HG02642 (cell line): ENCODE data around the gene KMT5C.
"Not testable (repeated sequence)": the region's sequence is repeated elsewhere in the genome, so short reads cannot be mapped to it uniquely, and the experiment has no call there.

Source experiments
- ATAC-seq: cut with Tn5 transposase; IDR thresholded peaks from one replicate; pipeline ENCODE4 v1.9.1; 2021; ENCODE audit warnings: mild to moderate bottlenecking; ENCODE audit not compliant: unreplicated experiment, poor library complexity

Gene KMT5C

DNA sequence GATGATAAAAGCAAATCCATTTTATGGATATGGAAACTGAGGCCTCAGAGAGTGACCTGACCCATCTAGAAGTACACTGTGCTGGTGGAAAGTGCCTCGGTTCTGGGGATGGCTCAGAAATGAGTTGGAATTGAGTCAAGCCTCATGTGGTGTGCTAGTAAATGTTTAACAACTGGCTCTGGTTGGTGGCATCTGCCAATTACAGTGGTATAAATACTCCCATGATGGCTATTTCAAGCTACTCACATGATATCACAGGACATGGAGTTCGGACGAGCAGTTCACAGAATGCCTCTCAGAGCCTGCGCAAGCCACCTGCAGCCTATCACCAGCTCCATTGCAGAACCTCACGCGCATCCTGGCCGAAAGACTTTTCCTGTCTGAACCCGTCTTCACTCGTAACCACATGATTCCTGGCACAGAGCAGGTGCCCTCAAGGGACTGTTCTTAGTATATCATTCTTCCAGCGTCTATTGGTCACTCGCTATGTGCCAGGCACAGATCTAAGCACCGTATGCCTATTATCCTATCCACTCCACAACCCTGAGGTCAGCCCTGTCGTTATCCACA lies 23.6 kb upstream of the KMT5C start:
- no peak for ATAC-seq

GRCh38 chr19:55316646-55317045 lies 23.0 kb upstream of the KMT5C start:
- ATAC-seq = no peak

DNA sequence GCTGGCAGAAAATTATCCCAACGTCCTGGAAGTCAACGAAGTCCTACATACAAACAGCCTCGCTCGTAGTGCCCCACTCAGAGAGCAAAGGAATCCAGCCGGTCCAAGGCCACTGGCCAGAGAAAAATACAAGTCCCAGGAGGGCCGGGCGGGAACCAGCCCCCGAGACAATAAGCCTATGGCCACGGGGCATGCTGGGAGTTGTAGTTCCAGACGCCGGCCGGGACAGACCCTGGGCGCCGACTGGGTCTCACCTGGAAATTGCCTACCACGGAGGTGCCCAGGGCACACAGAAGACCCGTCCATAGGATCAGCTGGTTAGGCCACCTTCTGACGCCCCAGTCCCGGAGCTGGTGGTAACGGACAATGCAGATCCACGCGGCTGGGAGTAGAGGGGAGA lies 19.9 kb upstream of the KMT5C start:
- ATAC-seq = no peak

DNA sequence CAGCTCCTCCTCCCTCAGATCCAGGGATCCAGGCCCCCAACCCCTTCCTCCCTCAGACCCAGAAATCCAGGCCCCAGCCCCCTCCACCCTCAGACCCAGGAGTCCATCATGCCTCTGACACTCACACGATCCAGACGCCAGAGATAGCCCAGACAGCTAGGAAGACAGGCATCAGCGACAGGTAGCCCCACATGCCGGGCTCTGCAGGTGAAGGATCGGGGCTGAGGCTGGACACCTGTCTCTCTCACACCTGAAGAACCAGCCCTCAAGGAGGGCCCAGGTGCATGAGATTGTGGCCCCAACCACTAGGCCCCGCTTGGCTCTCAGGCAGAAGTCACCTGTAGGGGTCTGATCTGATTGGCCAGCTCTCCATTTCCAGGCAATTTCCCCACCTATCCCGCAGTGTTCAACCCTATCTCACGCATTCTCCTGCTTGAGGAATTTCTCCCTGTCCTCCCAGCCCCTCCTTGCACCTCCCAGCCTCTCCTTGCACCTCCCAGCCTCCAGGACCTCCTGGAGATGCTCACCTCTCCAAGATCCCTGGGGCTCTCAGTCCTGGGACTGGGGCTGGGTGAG lies 18.7 kb upstream of the KMT5C start:
- ATAC-seq = no peak

DNA sequence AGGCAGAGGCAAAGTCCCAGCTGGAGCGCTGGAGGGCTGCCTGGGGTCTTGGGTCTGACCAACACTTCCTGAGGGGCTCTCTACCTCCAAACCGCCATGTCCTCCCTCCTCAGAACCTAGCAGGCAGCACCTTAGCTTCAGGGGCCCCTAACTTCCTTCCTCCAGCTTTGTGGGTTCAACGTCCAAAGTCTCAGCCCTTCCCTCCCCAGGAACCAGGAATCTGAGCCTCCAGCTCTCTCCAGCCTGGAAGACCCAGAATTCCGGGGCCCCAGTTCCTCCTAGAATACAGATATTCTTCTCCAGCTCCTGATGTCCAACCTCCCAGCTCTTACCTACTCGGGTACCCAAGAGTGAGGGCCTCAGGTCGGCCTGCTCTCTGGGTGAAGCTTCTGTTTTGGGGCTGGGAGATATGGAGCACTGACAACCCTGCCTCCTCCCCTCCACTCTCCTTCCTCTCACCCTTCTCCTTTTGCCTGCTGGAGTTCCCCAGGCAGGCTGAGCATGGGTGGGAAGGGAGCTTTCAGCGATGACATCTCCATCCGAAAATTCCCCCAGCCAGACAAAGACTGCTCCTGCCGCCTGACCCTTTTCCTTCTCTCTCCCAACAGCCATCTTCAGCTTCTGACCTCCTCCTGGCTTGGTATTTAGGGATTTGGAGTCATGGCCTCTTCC lies 18.1 kb upstream of the KMT5C start:
- ATAC-seq = no peak

GRCh38 chr19:55322204-55322885 lies 17.3 kb upstream of the KMT5C start:
- no peak for ATAC-seq

- ATAC-seq = no peak
These were observed 15.0 kb upstream of the KMT5C start for GRCh38 chr19:55324662-55325061.

DNA sequence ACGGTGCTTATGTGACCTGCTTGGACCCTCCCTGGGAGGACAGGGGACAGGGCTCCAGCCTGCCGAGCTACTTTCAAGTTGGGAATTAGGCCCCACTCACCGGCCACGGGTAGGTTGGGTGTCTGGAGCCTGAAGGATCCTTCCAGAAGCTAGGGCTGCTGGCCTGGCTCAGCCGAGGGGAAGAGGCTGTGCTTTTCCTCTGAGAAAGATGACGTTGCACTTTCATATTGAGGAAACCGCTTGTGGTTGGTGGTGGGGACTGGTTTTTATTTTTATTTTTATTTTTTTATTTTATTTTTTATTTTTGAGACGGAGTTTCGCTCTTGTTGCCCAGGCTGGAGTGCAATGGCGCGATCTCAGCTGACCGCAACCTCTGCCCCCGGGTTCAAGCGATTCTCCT lies 14.5 kb upstream of the KMT5C start, which contains the start of gene TMEM150B:
Gene TMEM150B (minus strand): TSS at position 170 of the 400 bp plus-strand sequence. CDS start 4,305 bp downstream, outside the sequence.
- no peak for ATAC-seq

GRCh38 chr19:55328774-55329318 lies 10.8 kb upstream of the KMT5C start:
- ATAC-seq = not testable (repeated sequence)

- not testable (repeated sequence) for ATAC-seq
These were observed 9.9 kb upstream of the KMT5C start for GRCh38 chr19:55329791-55330190.

GRCh38 chr19:55333870-55334269 lies 5.8 kb upstream of the KMT5C start:
- no peak for ATAC-seq

DNA sequence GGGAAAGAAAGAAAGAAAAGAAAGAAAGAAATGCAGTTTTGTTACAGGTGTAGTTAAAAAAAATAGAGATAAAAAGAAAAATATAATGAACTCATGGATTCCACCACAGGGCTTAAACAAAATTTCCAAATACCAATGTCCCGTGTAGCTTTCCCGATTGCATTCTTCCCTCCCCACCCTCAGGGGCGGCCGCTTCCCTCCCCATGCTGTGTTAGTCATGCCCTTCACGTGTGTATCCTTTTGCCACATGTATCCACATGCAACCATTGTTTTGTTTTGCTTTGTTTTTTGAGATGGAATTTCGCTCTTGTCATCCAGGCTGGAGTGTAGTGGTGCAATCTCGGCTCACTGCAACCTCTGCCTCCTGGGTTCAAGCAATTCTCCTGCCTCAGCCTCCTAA lies 3.6 kb upstream of the KMT5C start:
- ATAC-seq = no peak

DNA sequence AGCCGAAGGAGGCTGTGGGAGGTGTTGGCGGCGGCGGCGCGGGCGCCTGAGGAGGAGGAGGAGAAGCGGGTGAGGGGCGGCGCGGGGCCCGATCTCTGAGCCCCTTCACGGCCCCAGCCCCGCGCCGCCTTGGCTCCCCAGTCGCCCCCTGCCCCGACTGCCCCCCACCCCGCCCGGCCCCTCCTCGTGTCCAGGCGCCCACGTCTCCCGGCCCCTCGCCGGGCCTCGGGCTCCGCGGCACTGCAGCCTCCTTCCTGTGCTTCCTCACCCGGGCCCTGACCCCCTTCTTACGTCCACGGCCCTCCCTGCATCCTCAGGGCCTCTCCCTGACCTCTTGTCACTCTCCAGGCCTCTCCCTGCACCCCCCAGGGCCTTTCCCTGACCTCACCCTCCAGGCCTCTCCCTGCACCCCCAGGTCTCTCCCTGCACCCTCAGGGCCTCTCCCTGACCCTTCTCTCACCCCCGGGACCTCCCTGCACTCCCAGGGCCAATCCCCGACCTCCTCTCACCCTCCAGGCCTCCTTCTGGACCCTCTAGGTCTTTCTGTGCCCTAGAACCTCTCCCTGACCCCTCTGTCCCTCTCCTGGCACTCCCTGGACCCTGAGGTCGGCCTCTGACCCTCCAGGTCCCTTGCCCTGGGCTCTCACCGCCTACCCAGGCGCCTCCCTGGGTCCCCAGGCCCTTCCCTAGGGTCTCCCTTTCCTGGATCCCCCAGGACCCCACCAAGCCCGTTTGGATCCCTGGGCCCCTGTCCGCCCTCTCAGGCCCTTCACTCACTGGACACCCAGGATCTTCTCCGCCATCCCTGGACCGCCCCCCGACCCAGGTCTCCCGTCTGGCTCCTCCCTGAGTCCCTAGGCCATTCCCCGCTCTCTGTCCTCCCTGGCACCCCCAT lies 460 bp downstream of the KMT5C start:
- ATAC-seq = no peak

DNA sequence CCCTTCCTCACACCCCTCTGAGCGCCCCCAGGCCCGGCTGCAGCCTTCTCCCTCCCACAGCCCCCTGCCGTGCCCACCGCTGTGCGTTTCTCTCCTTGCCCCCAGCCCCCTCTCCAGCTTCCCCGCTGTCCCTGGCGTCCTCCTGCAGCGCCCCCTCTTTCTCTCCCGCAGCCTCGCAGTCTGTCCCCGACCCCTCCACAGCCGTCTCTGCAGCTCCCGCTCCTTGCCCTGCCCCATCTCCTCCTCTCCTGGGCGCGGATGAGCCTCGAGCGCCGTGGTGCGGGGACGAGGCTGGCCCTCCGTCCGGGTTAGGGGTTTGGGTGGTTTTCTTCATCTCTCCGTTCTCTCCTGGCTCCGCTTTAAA lies 1.1 kb downstream of the KMT5C start:
- no peak for ATAC-seq

DNA sequence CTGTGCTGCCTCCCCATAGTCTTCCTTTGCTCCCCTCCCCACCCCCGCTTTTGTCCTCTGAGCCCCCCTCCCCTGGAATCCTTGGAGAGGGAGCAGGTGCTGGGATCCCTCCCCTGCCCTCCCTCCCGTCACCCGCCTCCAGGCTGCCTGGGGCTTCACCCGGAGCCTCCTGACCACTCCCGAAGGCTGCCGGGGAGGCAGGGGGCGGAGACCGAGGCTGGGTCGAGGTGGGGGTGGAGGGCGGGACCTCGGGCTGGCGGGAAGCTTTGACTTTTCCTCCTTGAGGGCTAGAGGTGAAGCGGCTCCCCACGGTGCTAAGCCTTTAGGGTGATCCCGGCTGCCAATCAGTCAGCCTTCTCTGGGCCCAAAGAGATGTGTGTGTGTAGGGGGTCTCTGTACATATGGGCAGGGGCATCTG lies 1.5 kb downstream of the KMT5C start:
- no peak for ATAC-seq

DNA sequence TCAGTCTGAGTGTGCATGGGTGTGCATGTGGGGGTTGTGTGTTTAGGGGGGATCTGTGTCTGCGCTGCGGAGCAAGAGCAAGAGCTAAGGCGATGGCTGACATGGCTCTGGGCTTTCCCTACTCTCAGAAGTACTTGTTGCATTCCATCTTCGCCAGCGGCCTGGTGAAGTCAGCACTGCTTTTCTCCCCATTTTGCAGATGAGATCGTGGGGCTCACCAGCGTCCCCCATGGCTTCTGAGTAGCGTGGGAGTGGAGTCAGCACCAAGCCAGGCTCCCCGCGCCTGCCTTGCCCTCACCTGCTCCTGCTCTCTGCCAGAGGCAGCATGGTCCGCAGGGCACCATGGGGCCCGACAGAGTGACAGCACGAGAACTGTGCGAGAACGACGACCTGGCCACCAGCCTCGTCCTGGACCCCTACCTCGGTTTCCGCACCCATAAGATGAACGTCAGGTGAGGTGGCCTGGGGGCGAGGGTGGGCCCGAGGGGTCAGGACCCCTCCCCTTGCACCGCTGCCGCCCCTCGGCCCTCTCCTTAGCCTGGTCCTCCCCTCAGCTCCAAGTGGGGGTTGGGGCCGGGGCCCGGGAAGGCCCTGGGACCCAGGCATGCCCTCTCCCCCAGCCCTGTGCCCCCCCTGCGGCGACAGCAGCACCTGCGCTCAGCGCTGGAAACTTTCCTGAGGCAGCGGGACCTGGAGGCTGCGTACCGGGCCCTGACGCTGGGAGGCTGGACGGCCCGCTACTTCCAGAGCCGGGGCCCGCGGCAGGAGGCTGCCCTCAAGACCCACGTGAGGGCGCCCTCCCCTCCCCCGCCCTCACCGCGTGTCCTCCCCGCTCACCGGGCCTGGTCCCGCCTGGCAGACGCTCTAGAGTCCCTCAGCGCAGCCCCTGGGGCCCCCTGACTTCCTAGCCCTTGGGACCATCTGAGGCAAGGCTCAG lies 2.2 kb downstream of the KMT5C start:
- no peak for ATAC-seq

DNA sequence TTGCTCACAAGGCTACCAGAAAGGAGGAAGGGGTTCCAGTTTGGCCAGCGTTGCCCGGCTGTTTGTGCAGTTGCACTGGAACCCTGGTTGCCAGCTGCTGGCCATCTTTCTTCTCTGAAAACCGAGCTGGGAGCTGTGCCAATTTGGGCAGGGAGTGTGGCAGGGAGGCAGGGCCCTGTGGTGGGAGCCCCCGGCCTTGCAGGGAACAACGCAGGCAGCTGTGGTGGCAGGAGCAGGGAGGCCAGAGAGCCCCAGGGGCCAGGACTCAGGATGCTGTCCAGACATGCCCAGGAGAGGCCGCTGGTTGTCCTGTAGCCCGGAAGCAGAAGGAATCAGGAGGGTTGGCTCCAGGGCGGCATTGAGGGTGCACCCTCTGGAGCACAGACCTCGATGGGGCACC lies 4.8 kb downstream of the KMT5C start:
- ATAC-seq = no peak

GRCh38 chr19:55345101-55345817 lies 5.6 kb downstream of the KMT5C start:
- no peak for ATAC-seq
